Activated T-cell treated with anti-CD3 and anti-CD28 coated beads, Interleukin-2, amount 50 U/mL, for 72 hours (primary cell): ENCODE results near the gene GSTO2. TPM values are rescaled to one million over a fixed set of nuclear protein-coding genes. Genes with fewer than 3 reads are reported as not detected.
A peak's percentile ranks its signal among the peaks of the same experiment; 100 is the strongest.
"Not testable (repeated sequence)": the region's sequence is repeated elsewhere in the genome, so short reads cannot be mapped to it uniquely, and the experiment has no call there.

Source experiments
- ATAC-seq, 2 donors: fragments of 150-1000 bp; cut with Tn5 transposase; replicated peaks in 1 of 2; 2 replicates each; pipeline ENCODE4 v1.10.0; 2021; ENCODE audit warnings: moderate library complexity in 2 of 2, mild to moderate bottlenecking in 1 of 2
- DNase-seq, 2 donors: peaks; one replicate each; pipeline ENCODE4 v3.0.0; 2021 to 2022; ENCODE audit warnings: mixed read lengths in 1 of 2
- H3K27ac Mint-ChIP-seq: one replicate; pipeline ENCODE4 v1.8.0; 2022; ENCODE audit warnings: mild to moderate bottlenecking, moderate library complexity, mixed read lengths
- H3K27me3 Mint-ChIP-seq: one replicate; pipeline ENCODE4 v1.8.0; 2022; ENCODE audit warnings: low read depth, mixed read lengths
- H3K36me3 Mint-ChIP-seq, 2 donors: one replicate each; pipeline ENCODE4 v1.8.0; 2022; ENCODE audit warnings: mixed read lengths in 2 of 2, mild to moderate bottlenecking in 1 of 2; ENCODE audit not compliant: insufficient read depth in 2 of 2
- H3K4me1 Mint-ChIP-seq: one replicate; pipeline ENCODE4 v1.8.0; 2022; ENCODE audit warnings: low read depth, mixed read lengths
- H3K4me3 Mint-ChIP-seq, 2 donors: one replicate each; pipeline ENCODE4 v1.8.0; 2022; ENCODE audit warnings: mild to moderate bottlenecking in 2 of 2, mixed read lengths in 2 of 2, moderate library complexity in 2 of 2
- H3K9me3 Mint-ChIP-seq, 2 donors: one replicate each; pipeline ENCODE4 v1.8.0; 2022; ENCODE audit warnings: mixed read lengths in 2 of 2
- total RNA-seq, 2 donors: library from RNA; stranded (reverse); gene quantifications; one replicate each; pipeline ENCODE4 v1.2.3, GENCODE V29; 2022

Gene GSTO2
- total RNA-seq, 2 donors from 2014 or later = 6.8 to 9.5 TPM

GRCh38 chr10:104243512-104243911, 25.5 kb upstream of the GSTO2 start:
- peaks cover 16% of the 10 kb centered on the region for H3K27me3 Mint-ChIP-seq
- no peak for ATAC-seq

GRCh38 chr10:104245066-104245632, 23.8 kb upstream of the GSTO2 start:
- ATAC-seq = no peak
- no peaks in the 10 kb centered on the region for H3K36me3 Mint-ChIP-seq
- H3K27me3 Mint-ChIP-seq = peaks cover 25% of the 10 kb centered on the region
- H3K27ac Mint-ChIP-seq = no peak overlapping the region
- no peak for DNase-seq
- H3K4me1 Mint-ChIP-seq = peaks cover 17% of the 10 kb centered on the region
- H3K4me3 Mint-ChIP-seq = no peak overlapping the region
- peaks cover 1 to 3% of the 10 kb centered on the region in 2 donors for H3K9me3 Mint-ChIP-seq

More at GRCh38 chr10:104243512-104243911, 25.5 kb upstream of the GSTO2 start:
- Mint-ChIP-seq H3K4me1 (peaks cover 17% of the 10 kb centered on the region), H3K4me3 (no peak overlapping the region), H3K27ac (no peak overlapping the region), H3K36me3 (no peaks in the 10 kb centered on the region), H3K9me3 (no peaks in the 10 kb centered on the region)
- no peak for DNase-seq

- Mint-ChIP-seq H3K4me1 (peaks cover 17% of the 10 kb centered on the region), H3K27ac (peak overlapping the region; percentile 15), H3K36me3 (no peaks in the 10 kb centered on the region), H3K4me3 (peak overlapping the region; percentile 12 to 35), H3K27me3 (peaks cover 31% of the 10 kb centered on the region), H3K9me3 (peaks cover 1 to 3% of the 10 kb centered on the region in 2 donors)
- DNase-seq (peak; percentile 18 to 31), ATAC-seq (peak; percentile 91 to 93)
Measured at GRCh38 chr10:104246976-104247375, 22.0 kb upstream of the GSTO2 start.

- Mint-ChIP-seq H3K9me3 (peaks cover 1 to 3% of the 10 kb centered on the region in 2 donors), H3K27me3 (peaks cover 31% of the 10 kb centered on the region), H3K27ac (peak overlapping the region; percentile 15), H3K4me1 (peaks cover 20% of the 10 kb centered on the region), H3K4me3 (peak overlapping the region; percentile 12 to 35), H3K36me3 (no peaks in the 10 kb centered on the region)
- DNase-seq = no peak
- peak; percentile 49 to 54 for ATAC-seq
Measured at GRCh38 chr10:104247513-104248146, 21.4 kb upstream of the GSTO2 start.

GRCh38 chr10:104248931-104249330, 20.1 kb upstream of the GSTO2 start:
- not testable (repeated sequence) for H3K36me3 Mint-ChIP-seq, H3K27ac Mint-ChIP-seq, H3K9me3 Mint-ChIP-seq, ATAC-seq, DNase-seq, H3K4me3 Mint-ChIP-seq
- Mint-ChIP-seq H3K27me3 (peaks cover 26% of the 10 kb centered on the region), H3K4me1 (peaks cover 33% of the 10 kb centered on the region)

GRCh38 chr10:104250371-104250770, 18.6 kb upstream of the GSTO2 start:
- peaks cover 40% of the 10 kb centered on the region for H3K4me1 Mint-ChIP-seq
- H3K4me3 Mint-ChIP-seq = no peak overlapping the region
- DNase-seq = no peak
- peaks cover 26% of the 10 kb centered on the region for H3K27me3 Mint-ChIP-seq
- no peak for ATAC-seq
- peak overlapping the region; percentile 36 for H3K27ac Mint-ChIP-seq
- H3K9me3 Mint-ChIP-seq = peaks cover 1 to 3% of the 10 kb centered on the region in 2 donors
- peaks cover 3% of the 10 kb centered on the region in 2 donors for H3K36me3 Mint-ChIP-seq

- peaks cover 6% of the 10 kb centered on the region in 2 donors for H3K36me3 Mint-ChIP-seq
- ATAC-seq = no peak
- peaks cover 1 to 3% of the 10 kb centered on the region in 2 donors for H3K9me3 Mint-ChIP-seq
- no peak overlapping the region for H3K4me3 Mint-ChIP-seq
- no peak overlapping the region for H3K27ac Mint-ChIP-seq
- DNase-seq = no peak
- H3K27me3 Mint-ChIP-seq = peaks cover 26% of the 10 kb centered on the region
- H3K4me1 Mint-ChIP-seq = peaks cover 50% of the 10 kb centered on the region
Measured at GRCh38 chr10:104251443-104251842, 17.5 kb upstream of the GSTO2 start.

GRCh38 chr10:104252368-104252767, 16.6 kb upstream of the GSTO2 start:
- H3K27me3 Mint-ChIP-seq = peaks cover 26% of the 10 kb centered on the region
- no peak for ATAC-seq
- peaks cover 6 to 10% of the 10 kb centered on the region in 2 donors for H3K36me3 Mint-ChIP-seq
- peaks cover 1 to 3% of the 10 kb centered on the region in 2 donors for H3K9me3 Mint-ChIP-seq
- DNase-seq = no peak
- H3K4me1 Mint-ChIP-seq = peaks cover 50% of the 10 kb centered on the region
- H3K27ac Mint-ChIP-seq = no peak overlapping the region
- H3K4me3 Mint-ChIP-seq = no peak overlapping the region

GRCh38 chr10:104253106-104253505, 15.9 kb upstream of the GSTO2 start:
- DNase-seq (peak in 1 of 2 donors; percentile 39), ATAC-seq (peak in 1 of 2 donors; percentile 34)
- Mint-ChIP-seq H3K4me1 (peaks cover 48% of the 10 kb centered on the region), H3K27me3 (peaks cover 26% of the 10 kb centered on the region), H3K9me3 (peaks cover 1 to 3% of the 10 kb centered on the region in 2 donors), H3K27ac (peak overlapping the region; percentile 95), H3K4me3 (peak overlapping the region; percentile 58 to 100), H3K36me3 (peaks cover 9 to 15% of the 10 kb centered on the region in 2 donors)

- H3K9me3 Mint-ChIP-seq = peaks cover under 1% of the 10 kb centered on the region in 2 donors
- H3K27ac Mint-ChIP-seq = peak overlapping the region; percentile 95
- H3K36me3 Mint-ChIP-seq = peaks cover 11 to 19% of the 10 kb centered on the region in 2 donors
- ATAC-seq = no peak
- H3K4me1 Mint-ChIP-seq = peaks cover 55% of the 10 kb centered on the region
- H3K4me3 Mint-ChIP-seq = peak overlapping the region; percentile 97 to 100
- peaks cover 23% of the 10 kb centered on the region for H3K27me3 Mint-ChIP-seq
- DNase-seq = no peak
Measured at GRCh38 chr10:104253606-104254410, 15.2 kb upstream of the GSTO2 start.

GRCh38 chr10:104254493-104255310, 14.3 kb upstream of the GSTO2 start, which contains the start of gene GSTO1:
Gene GSTO1, plus strand, starts transcription at chr10:104254892. Its CDS starts 37 bp downstream, at chr10:104254929.
- Mint-ChIP-seq H3K9me3 (no peaks in the 10 kb centered on the region), H3K27ac (peak within 1 kb of the TSS; percentile 99), H3K4me1 (peaks cover 64% of the 10 kb centered on the region), H3K4me3 (peak within 1 kb of the TSS; percentile 97 to 100), H3K36me3 (peaks cover 11 to 24% of the 10 kb centered on the region in 2 donors), H3K27me3 (peaks cover 15% of the 10 kb centered on the region)
- peak; percentile 58 to 66 for DNase-seq
- ATAC-seq = peak; percentile 68 to 79

GRCh38 chr10:104255311-104255981, 13.5 kb upstream of the GSTO2 start:
- Mint-ChIP-seq H3K27me3 (peaks cover 8% of the 10 kb centered on the region), H3K27ac (peak overlapping the region; percentile 99), H3K4me3 (peak overlapping the region; percentile 97 to 100), H3K4me1 (peaks cover 71% of the 10 kb centered on the region), H3K36me3 (peaks cover 12 to 29% of the 10 kb centered on the region in 2 donors), H3K9me3 (no peaks in the 10 kb centered on the region)
- peak in 1 of 2 donors; percentile 31 for DNase-seq
- peak; percentile 70 to 72 for ATAC-seq
